Measurements from ENCODE around the gene FKBP2. TPM values are rescaled to one million over a fixed set of nuclear protein-coding genes. Genes with fewer than 3 reads are reported as not detected.

FKBP2 gene
- total and polyA plus RNA-seq, 2 of the 13 experiments (the other 11 are each of a cell fraction or from before 2014, with no cell fraction given), result 30.1 to 53.3 TPM

- TF ChIP-seq, protein P1, sequence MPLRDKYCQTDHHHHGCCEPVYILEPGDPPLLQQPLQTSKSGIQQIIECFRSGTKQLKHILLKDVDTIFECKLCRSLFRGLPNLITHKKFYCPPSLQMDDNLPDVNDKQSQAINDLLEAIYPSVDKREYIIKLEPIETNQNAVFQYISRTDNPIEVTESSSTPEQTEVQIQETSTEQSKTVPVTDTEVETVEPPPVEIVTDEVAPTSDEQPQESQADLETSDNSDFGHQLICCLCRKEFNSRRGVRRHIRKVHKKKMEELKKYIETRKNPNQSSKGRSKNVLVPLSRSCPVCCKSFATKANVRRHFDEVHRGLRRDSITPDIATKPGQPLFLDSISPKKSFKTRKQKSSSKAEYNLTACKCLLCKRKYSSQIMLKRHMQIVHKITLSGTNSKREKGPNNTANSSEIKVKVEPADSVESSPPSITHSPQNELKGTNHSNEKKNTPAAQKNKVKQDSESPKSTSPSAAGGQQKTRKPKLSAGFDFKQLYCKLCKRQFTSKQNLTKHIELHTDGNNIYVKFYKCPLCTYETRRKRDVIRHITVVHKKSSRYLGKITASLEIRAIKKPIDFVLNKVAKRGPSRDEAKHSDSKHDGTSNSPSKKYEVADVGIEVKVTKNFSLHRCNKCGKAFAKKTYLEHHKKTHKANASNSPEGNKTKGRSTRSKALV (CRISPR knock-in tag; IDR thresholded peaks at IDR 0.05), result no peak
- TF ChIP-seq CHCHD3 (CRISPR knock-in tag; IDR thresholded peaks at IDR 0.05), result peak; percentile 94; the same call in 1 of the 2 replicates
- no peak for TF ChIP-seq CCDC6 (CRISPR knock-in tag; IDR thresholded peaks at IDR 0.05)
- TF ChIP-seq HNRNPH1 (optimal IDR thresholded peaks at IDR 0.05; ENCODE audit: low read depth, low read length), result no peak
- TF ChIP-seq ZMYM3 (CRISPR knock-in tag; IDR thresholded peaks at IDR 0.05), result no peak
- TF ChIP-seq, protein P2, sequence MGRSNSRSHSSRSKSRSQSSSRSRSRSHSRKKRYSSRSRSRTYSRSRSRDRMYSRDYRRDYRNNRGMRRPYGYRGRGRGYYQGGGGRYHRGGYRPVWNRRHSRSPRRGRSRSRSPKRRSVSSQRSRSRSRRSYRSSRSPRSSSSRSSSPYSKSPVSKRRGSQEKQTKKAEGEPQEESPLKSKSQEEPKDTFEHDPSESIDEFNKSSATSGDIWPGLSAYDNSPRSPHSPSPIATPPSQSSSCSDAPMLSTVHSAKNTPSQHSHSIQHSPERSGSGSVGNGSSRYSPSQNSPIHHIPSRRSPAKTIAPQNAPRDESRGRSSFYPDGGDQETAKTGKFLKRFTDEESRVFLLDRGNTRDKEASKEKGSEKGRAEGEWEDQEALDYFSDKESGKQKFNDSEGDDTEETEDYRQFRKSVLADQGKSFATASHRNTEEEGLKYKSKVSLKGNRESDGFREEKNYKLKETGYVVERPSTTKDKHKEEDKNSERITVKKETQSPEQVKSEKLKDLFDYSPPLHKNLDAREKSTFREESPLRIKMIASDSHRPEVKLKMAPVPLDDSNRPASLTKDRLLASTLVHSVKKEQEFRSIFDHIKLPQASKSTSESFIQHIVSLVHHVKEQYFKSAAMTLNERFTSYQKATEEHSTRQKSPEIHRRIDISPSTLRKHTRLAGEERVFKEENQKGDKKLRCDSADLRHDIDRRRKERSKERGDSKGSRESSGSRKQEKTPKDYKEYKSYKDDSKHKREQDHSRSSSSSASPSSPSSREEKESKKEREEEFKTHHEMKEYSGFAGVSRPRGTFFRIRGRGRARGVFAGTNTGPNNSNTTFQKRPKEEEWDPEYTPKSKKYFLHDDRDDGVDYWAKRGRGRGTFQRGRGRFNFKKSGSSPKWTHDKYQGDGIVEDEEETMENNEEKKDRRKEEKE (IDR thresholded peaks at IDR 0.05), result no peak
- TF ChIP-seq CC2D1A (CRISPR knock-in tag; IDR thresholded peaks at IDR 0.05), result no peak
- TF ChIP-seq CHD2 (IDR thresholded peaks at IDR 0.05; ENCODE audit: low read depth, low read length), result peak; percentile 66
- TF ChIP-seq PTBP1 (IDR thresholded peaks at IDR 0.05; ENCODE audit: low read depth, low read length, poor library complexity, severe bottlenecking), result no peak
- no peak for TF ChIP-seq ATAD3A (CRISPR knock-in tag; IDR thresholded peaks at IDR 0.05)
- no peak for TF ChIP-seq LRRFIP1 (CRISPR knock-in tag; conservative IDR thresholded peaks at IDR 0.05)
- TF ChIP-seq ZNF780A (CRISPR knock-in tag; IDR thresholded peaks at IDR 0.05), result no peak
- TF ChIP-seq SYNCRIP (IDR thresholded peaks at IDR 0.05; ENCODE audit: insufficient read depth, low read depth, low read length), result no peak
- 0 out of 2 replicates have a peak, but pooled peaks have one; percentile 12 for TF ChIP-seq ZNF543 (CRISPR knock-in tag; IDR thresholded peaks at IDR 0.05)
- TF ChIP-seq TEAD2 (CRISPR knock-in tag; IDR thresholded peaks at IDR 0.05), result no peak
- peak; percentile 78; the same call in 1 of the 2 replicates for TF ChIP-seq ZNF350 (CRISPR knock-in tag; IDR thresholded peaks at IDR 0.05; ENCODE audit: borderline replicate concordance, low read depth)
- peak; percentile 84; the same call in 1 of the 2 replicates for TF ChIP-seq ZBTB42 (CRISPR knock-in tag; IDR thresholded peaks at IDR 0.05)
- TF ChIP-seq, protein P3, sequence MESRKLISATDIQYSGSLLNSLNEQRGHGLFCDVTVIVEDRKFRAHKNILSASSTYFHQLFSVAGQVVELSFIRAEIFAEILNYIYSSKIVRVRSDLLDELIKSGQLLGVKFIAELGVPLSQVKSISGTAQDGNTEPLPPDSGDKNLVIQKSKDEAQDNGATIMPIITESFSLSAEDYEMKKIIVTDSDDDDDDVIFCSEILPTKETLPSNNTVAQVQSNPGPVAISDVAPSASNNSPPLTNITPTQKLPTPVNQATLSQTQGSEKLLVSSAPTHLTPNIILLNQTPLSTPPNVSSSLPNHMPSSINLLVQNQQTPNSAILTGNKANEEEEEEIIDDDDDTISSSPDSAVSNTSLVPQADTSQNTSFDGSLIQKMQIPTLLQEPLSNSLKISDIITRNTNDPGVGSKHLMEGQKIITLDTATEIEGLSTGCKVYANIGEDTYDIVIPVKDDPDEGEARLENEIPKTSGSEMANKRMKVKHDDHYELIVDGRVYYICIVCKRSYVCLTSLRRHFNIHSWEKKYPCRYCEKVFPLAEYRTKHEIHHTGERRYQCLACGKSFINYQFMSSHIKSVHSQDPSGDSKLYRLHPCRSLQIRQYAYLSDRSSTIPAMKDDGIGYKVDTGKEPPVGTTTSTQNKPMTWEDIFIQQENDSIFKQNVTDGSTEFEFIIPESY (CRISPR knock-in tag; IDR thresholded peaks at IDR 0.05), result no peak
- TF ChIP-seq ZSCAN9 (CRISPR knock-in tag; IDR thresholded peaks at IDR 0.05; ENCODE audit: borderline replicate concordance), result no peak
- TF ChIP-seq ZFP41 (CRISPR knock-in tag; IDR thresholded peaks at IDR 0.05; ENCODE audit: borderline replicate concordance), result no peak
These were observed 6.2 kb downstream of the FKBP2 start, which contains the start of gene PPP1R14B (continued) for GRCh38 chr11:64246871-64247728.

All from HepG2 (cell line).